Heart left ventricle (tissue), 16 donors: ENCODE measurements around the gene ANKRD35. TPM values are rescaled to one million over a fixed set of nuclear protein-coding genes. Genes with fewer than 3 reads are reported as not detected.

Experiments
- ATAC-seq, 4 donors: fragments of 200-7000 bp; cut with Tn5 transposase; one replicate each; pipeline ENCODE4 v1.9.1; 2020 to 2022; ENCODE audit warnings: moderate library complexity in 4 of 4, mild to moderate bottlenecking in 3 of 4, moderate number of reproducible peaks in 1 of 4
- DNase-seq, 5 donors: peaks; one replicate each; pipeline ENCODE4 v3.0.0-alpha.2; 2020
- H3K27ac ChIP-seq, 12 donors: fragments of 200-600 bp; sonication (generic) in 4 of 12; one replicate each; pipeline versions ENCODE4 v1.5.0 to v1.8.0; 2016 to 2022; ENCODE audit warnings: mild to moderate bottlenecking in 2 of 12
- H3K27me3 ChIP-seq, 9 donors: fragments of 200-600 bp; sonication (generic) in 2 of 9; one replicate each; pipeline versions ENCODE4 v1.5.1 to v1.8.0; 2016 to 2022; ENCODE audit warnings: mild to moderate bottlenecking in 3 of 9
- H3K36me3 ChIP-seq, 9 donors: fragments of 200-600 bp; sonication (generic) in 2 of 9; one replicate each; pipeline versions ENCODE4 v1.5.0 to v1.8.0; 2018 to 2022; ENCODE audit warnings: mild to moderate bottlenecking in 2 of 9
- H3K4me1 ChIP-seq, 12 donors: fragments of 200-600 bp; sonication (generic) in 4 of 12; one replicate each; pipeline versions ENCODE4 v1.5.0 to v1.8.0; 2016 to 2022; ENCODE audit warnings: mild to moderate bottlenecking in 3 of 12
- H3K4me3 ChIP-seq, 12 donors: fragments of 200-600 bp; sonication (generic) in 4 of 12; one replicate each; pipeline versions ENCODE4 v1.5.0 to v1.8.0; 2017 to 2022; ENCODE audit warnings: mild to moderate bottlenecking in 9 of 12, moderate library complexity in 4 of 12
- H3K9me3 ChIP-seq, 12 donors: fragments of 200-600 bp; sonication (generic) in 4 of 12; one replicate each; pipeline versions ENCODE4 v1.5.0 to v1.8.0; 2016 to 2022; ENCODE audit warnings: mild to moderate bottlenecking in 1 of 12
- CTCF ChIP-seq, 12 donors: fragments of 200-600 bp; sonication (generic) in 4 of 12; IDR thresholded peaks; one replicate each; pipeline versions ENCODE4 v1.5.0 to v1.8.0; 2018 to 2022; ENCODE audit warnings: antibody characterized with exemption in 12 of 12, mild to moderate bottlenecking in 5 of 12
- POLR2A ChIP-seq, 2 donors: fragments of 450-650 bp; IDR thresholded peaks; one replicate each; pipeline ENCODE4 v1.6.1; 2017; ENCODE audit warnings: antibody characterized with exemption in 2 of 2, mild to moderate bottlenecking in 2 of 2, moderate library complexity in 2 of 2
- WGBS, 4 donors: extraction: QIAGEN DNeasy Blood & Tissue Kit in 2 of 4; methylation state at CpG; one replicate each; pipeline versions ENCODE4 v1.1.5 to v1.1.7; 2013 to 2018; 5-methylcytosine and 5-hydroxymethylcytosine counted together
- intact Hi-C, 10 donors: fragments of 100-400 bp; cut with DNase I; formaldehyde crosslinking; loops; one replicate each; pipeline versions ENCODE4 v1.11.1 to v1.14.2; 2022
- polyA plus RNA-seq, 2 donors: library from polyadenylated mRNA; stranded (reverse); fragments of 200-250 nt; gene quantifications; one replicate each; pipeline ENCODE4 v1.2.3, GENCODE V29; 2013
- total RNA-seq, 9 donors: library from RNA; depleted of rRNA in 2 of 9; stranded (reverse); fragments of >200 nt in 2 of 9; fragmentation: NEBNext Ultra II Directional in 3 of 9; extraction: Animal tissue kit (Norgen Biotek cat#: 25700) in 3 of 9; gene quantifications; one replicate each; pipeline versions ENCODE4 v1.1.0 to v1.2.4, GENCODE V29; 2016 to 2023
- donor health status: ischemic (EF 13 %, LVEDD 7.1; RV severe dilation, severe dysfunction).
- donor health status: healthy with polysubstance abuse.
- donor health status: DM: no; HTN: yes; CAD: no.
- donor health status: DM: no; HTN: no; CAD: no.
- donor health status: ischemic (EF 25% LVEDD 6.9; RV normal size, moderate dysfunction).
- donor health status: ischemic (EF 25% LVEDD 5.7; RV mildly dilated, moderate dysfunction).
- donor health status: healthy.
- donor health status: DM: yes; HTN: yes; CAD: no.
- donor health status: ischemic (EF 35%, LVEDD 5.7; RV mildly dilated, moderate dysfunction).
- donor health status: nonischemic (EF 11% LVEDD 7.7; RV severe dilation, severe dysfunction).
- donor health status: DM: yes; HTN: yes; CAD: no.
- donor health status: PGD.
- donor health status: ischemic (EF 29% LVEDD 5.4; RV normal size, mild dysfunction).
- donor health status: nonischemic (EF 23%, LVEDD 6.1; RV moderate dilation, normal function).

ANKRD35 gene
- total and polyA plus RNA-seq, 11 donors: 0.29 to 1.5 (median 0.51) TPM

GRCh38 chr1:145877923-145878486, 7.7 kb downstream of the ANKRD35 start:
- Histone ChIP-seq H3K27me3 (no peaks in the 10 kb centered on the region), H3K36me3 (no peaks in the 10 kb centered on the region), H3K4me1 (peaks cover 0 to 1% (median 0%) of the 10 kb centered on the region in 12 donors), H3K4me3 (no peak overlapping the region), H3K9me3 (no peaks in the 10 kb centered on the region), H3K27ac (no peak overlapping the region)
- intact Hi-C loops: no loop called here
- DNase-seq: no peak
- TF ChIP-seq POLR2A (IDR thresholded peaks at IDR 0.05) (no peak), CTCF (IDR thresholded peaks at IDR 0.05) (no peak)
- WGBS, 4 donors: 58 to 93% (median 87%) methylated on average over 3 to 7 of the region's 7 CpGs
- ATAC-seq: no peak

- no peak overlapping the region for H3K4me3 ChIP-seq
- no peaks in the 10 kb centered on the region for H3K9me3 ChIP-seq
- no peak overlapping the region for H3K27ac ChIP-seq
- ATAC-seq: no peak
- intact Hi-C loops: no loop called here
- H3K27me3 ChIP-seq: no peaks in the 10 kb centered on the region
- peaks cover 0 to 29% (median 7%) of the 10 kb centered on the region in 12 donors for H3K4me1 ChIP-seq
- TF ChIP-seq POLR2A (IDR thresholded peaks at IDR 0.05) (no peak), CTCF (IDR thresholded peaks at IDR 0.05) (no peak)
- no peaks in the 10 kb centered on the region for H3K36me3 ChIP-seq
- no peak for DNase-seq
- 95 to 98% (median 95%) methylated on average over 12 of the region's 12 CpGs for WGBS, 4 donors
Measured at GRCh38 chr1:145874646-145875045, 11.0 kb downstream of the ANKRD35 start.

- H3K4me3 ChIP-seq: peak overlapping the region in 11 of 12 donors; percentile 7 to 64 (median 56)
- no peaks in the 10 kb centered on the region for H3K9me3 ChIP-seq
- 28 to 34% (median 32%) methylated on average over 41 to 47 of the region's 47 CpGs for WGBS, 4 donors
- H3K4me1 ChIP-seq: peaks cover 0 to 29% (median 7%) of the 10 kb centered on the region in 12 donors
- no peaks in the 10 kb centered on the region for H3K27me3 ChIP-seq
- H3K36me3 ChIP-seq: peaks cover 0 to 8% (median 0%) of the 10 kb centered on the region in 9 donors
- TF ChIP-seq CTCF (IDR thresholded peaks at IDR 0.05) (no peak), POLR2A (IDR thresholded peaks at IDR 0.05) (no peak)
- intact Hi-C loops: no loop called here
- H3K27ac ChIP-seq: peak overlapping the region; percentile 20 to 88 (median 72)
- ATAC-seq (peak; percentile 62 to 82 (median 79)), DNase-seq (peak; percentile 32 to 79 (median 45))
Measured at GRCh38 chr1:145871994-145872924, 13.4 kb downstream of the ANKRD35 start.

- TF ChIP-seq POLR2A (IDR thresholded peaks at IDR 0.05) (no peak), CTCF (IDR thresholded peaks at IDR 0.05) (no peak)
- ATAC-seq (no peak), DNase-seq (no peak)
- H3K36me3 ChIP-seq: peaks cover 0 to 19% (median 0%) of the 10 kb centered on the region in 9 donors
- no peak overlapping the region for H3K4me3 ChIP-seq
- H3K27ac ChIP-seq: no peak overlapping the region
- H3K9me3 ChIP-seq: no peaks in the 10 kb centered on the region
- WGBS, 4 donors: 73 to 84% (median 84%) methylated on average over 4 of the region's 4 CpGs
- intact Hi-C loops: no loop called here
- peaks cover 0 to 29% (median 7%) of the 10 kb centered on the region in 12 donors for H3K4me1 ChIP-seq
- no peaks in the 10 kb centered on the region for H3K27me3 ChIP-seq
Measured at GRCh38 chr1:145868232-145868631, 17.4 kb downstream of the ANKRD35 start.
